Mammary epithelial cell (primary cell): ENCODE results near the gene ZNF253.

Experiments used
- CTCF ChIP-seq, 2 donors: IDR thresholded peaks in 1 of 2; conservative IDR thresholded peaks in 1 of 2; 2 replicates each; pipeline ENCODE4 v1.5.1; 2011 to 2012; ENCODE audit warnings: inconsistent platforms in 2 of 2, low read length in 2 of 2, mild to moderate bottlenecking in 2 of 2, control low read depth in 1 of 2, low read depth in 1 of 2; ENCODE audit not compliant: insufficient read depth in 1 of 2; ENCODE audit errors: extremely low read depth in 1 of 2
- EZH2 ChIP-seq: IDR thresholded peaks from 2 replicates; pipeline ENCODE4 v1.6.1; 2012; ENCODE audit warnings: low read length, inconsistent platforms, borderline replicate concordance

GRCh38 chr19:19860756-19861390, 4.8 kb upstream of the ZNF253 start:
- no peak for TF ChIP-seq CTCF (conservative IDR thresholded peaks at IDR 0.05 in 1 of 2, IDR thresholded peaks at IDR 0.05 in 1 of 2; ENCODE audit: extremely low read depth in 1 of 2, insufficient read depth in 1 of 2, low read depth in 1 of 2, low read length in 2 of 2)
- TF ChIP-seq EZH2, result no peak
